ENCODE results near the gene NUP210. TPM values are rescaled to one million over a fixed set of nuclear protein-coding genes. Genes with fewer than 3 reads are reported as not detected.

Gene NUP210
- total RNA-seq, 4 donors from 2014 or later = 11.6 to 81.7 (median 29.8) TPM

DNA sequence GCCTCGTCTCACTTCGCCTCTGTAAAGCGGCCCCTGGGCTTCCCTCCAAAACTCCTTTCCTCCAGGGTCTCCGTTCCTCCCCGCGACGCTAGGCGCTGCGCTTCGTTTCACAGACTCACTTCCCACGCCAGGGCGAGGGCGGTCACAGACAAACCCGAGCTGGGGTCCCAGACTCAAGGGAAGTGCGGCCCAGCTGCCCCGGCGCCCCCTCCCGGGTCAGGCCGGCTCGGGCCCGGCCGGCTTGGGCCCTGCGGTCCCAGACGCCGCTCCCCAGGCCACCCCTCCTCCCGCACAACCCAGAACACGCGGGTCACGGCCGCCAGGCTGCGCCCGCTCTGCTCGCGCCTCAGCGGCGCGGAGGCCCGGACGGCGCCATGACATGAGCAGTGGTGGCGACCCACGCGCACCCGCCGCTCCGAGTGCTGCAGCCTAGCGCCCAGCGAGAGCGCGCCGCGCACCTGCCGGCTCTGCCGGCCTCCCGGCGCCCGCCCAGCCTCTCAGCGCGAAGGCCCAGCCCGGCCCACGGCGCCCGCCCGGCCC, 547 bp downstream of the NUP210 start:
- TF ChIP-seq POLR2A (IDR thresholded peaks at IDR 0.05) (no peak), CTCF (IDR thresholded peaks at IDR 0.05) (no peak)

DNA sequence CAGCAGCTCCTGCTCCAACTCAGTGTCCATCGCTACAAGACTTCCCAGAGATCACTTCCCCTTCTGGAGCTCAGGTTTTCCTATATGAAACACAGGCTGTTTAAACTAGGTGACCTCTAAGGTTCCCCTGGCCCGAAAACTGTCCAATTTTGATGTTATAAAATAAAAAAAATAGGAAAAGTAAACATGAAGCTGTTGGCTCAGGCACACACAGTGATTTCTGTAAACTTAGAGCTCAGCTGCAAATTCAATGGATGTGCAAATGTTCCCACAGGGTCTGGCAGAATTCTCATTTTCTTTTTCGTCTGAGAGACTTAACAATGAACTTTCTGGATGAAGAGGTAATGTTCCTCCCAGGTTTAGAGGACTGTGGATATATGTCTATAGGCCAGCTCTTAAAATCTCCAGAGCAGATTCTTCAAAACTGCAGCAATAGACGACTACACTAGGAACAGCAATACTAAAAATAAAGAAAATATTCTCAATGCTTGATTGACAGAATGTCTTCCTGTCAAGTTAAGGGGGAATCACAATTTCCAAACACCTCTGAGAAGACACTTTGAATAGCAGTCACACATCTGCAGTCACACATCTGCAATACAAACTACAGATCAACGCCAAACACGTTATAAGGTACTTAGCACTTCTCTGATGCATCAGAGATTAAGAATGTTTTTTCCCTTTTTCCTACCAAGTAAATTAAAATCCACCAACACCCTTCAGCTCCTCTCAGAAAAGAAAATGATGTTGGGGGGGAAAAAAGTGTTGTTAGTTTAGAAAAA, 2.8 kb downstream of the NUP210 start:
- no peak for TF ChIP-seq POLR2A (IDR thresholded peaks at IDR 0.05)
- TF ChIP-seq CTCF (IDR thresholded peaks at IDR 0.05) = no peak
- H3K36me3 ChIP-seq = no peaks in the 10 kb centered on the region
- peak overlapping the region in 1 of 4 donors; percentile 92 for H3K4me3 ChIP-seq
- no peaks in the 10 kb centered on the region for H3K9me3 ChIP-seq
- peak overlapping the region in 2 of 4 donors; percentile 26 to 98 for H3K27ac ChIP-seq
- no peak for DNase-seq
- H3K27me3 ChIP-seq = no peaks in the 10 kb centered on the region
- H3K4me1 ChIP-seq = peaks cover 0 to 38% (median 19%) of the 10 kb centered on the region in 4 donors

More for the DNA sequence above, 547 bp downstream of the NUP210 start:
- peak overlapping the region; percentile 68 to 92 (median 79) for H3K4me3 ChIP-seq
- peak overlapping the region; percentile 68 to 98 (median 84) for H3K27ac ChIP-seq
- no peaks in the 10 kb centered on the region for H3K27me3 ChIP-seq
- H3K36me3 ChIP-seq = no peaks in the 10 kb centered on the region
- no peaks in the 10 kb centered on the region for H3K9me3 ChIP-seq
- H3K4me1 ChIP-seq = peaks cover 0 to 37% (median 19%) of the 10 kb centered on the region in 4 donors
- DNase-seq = peak; percentile 47 to 74 (median 71)

GRCh38 chr3:13415997-13416793, 3.9 kb downstream of the NUP210 start:
- Histone ChIP-seq H3K27ac (peak overlapping the region in 2 of 4 donors; percentile 62 to 98), H3K27me3 (no peaks in the 10 kb centered on the region), H3K9me3 (no peaks in the 10 kb centered on the region), H3K36me3 (no peaks in the 10 kb centered on the region), H3K4me3 (no peak overlapping the region), H3K4me1 (peaks cover 0 to 33% (median 19%) of the 10 kb centered on the region in 4 donors)
- TF ChIP-seq CTCF (IDR thresholded peaks at IDR 0.05) (no peak), POLR2A (IDR thresholded peaks at IDR 0.05) (no peak)
- peak in 1 of 3 donors; percentile 34 for DNase-seq

- Histone ChIP-seq H3K4me3 (peak overlapping the region in 1 of 4 donors; percentile 5), H3K27ac (peak overlapping the region in 3 of 4 donors; percentile 67 to 98 (median 72)), H3K36me3 (no peaks in the 10 kb centered on the region), H3K27me3 (no peaks in the 10 kb centered on the region), H3K4me1 (peaks cover 0 to 31% (median 19%) of the 10 kb centered on the region in 4 donors), H3K9me3 (no peaks in the 10 kb centered on the region)
- TF ChIP-seq POLR2A (IDR thresholded peaks at IDR 0.05) (no peak), CTCF (IDR thresholded peaks at IDR 0.05) (no peak)
- peak in 2 of 3 donors; percentile 36 to 51 for DNase-seq
These were observed 4.7 kb downstream of the NUP210 start for GRCh38 chr3:13415236-13415986.
